ENCODE results near the gene FAM200C.
"Not testable (repeated sequence)": the region's sequence is repeated elsewhere in the genome, so short reads cannot be mapped to it uniquely, and the experiment has no call there.

FAM200C gene

DNA sequence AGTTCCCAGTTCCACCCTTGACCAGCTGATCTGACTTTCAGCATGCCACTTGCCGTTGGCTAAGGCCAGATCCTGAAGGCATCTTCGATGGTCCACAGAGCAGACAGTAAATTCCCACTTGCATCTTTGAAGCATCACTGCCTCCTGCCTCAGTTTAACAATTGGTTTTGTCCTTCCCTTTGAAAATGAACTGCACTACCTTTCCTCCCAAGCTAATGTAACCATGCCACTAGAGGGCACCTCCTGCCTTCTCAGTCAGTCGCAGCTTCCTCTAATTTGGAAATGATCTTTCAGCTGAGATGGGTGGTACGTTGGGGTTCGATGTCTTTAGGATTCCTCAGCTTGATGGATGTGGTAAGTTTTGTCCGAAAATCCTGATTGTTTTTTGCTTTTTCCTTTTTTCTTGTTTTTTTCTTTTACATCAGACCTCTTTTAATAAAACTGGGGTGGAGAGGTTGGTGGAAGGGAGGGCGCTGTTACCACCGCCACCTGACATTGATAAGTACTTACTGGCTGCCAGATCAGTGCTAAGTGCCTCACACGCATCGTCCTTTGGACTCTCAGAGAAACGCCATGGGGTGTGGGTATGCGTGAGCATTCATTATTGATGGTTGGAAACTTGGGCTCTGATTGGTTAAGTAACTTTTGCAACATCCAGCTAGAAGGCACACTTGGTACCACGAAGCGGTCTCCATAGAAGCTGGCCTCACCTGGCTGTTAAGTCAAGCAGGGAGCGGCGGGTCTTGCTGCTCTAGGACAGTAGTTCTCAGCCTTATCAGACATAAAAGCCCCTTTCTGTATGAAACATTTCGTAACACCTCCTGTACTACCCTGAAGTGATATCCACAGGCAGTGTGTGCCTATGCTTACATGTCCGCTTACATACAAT is 38.7 kb upstream of the FAM200C start:
- Histone ChIP-seq H3K4me1 (peaks cover 10% of the 10 kb centered on the region), H3K9me3 (ENCODE audit: control insufficient read depth, low read length) (no peaks in the 10 kb centered on the region), H3K79me2 (no peaks in the 10 kb centered on the region), H3K36me3 (ENCODE audit: control insufficient read depth, insufficient read depth, low read length) (no peaks in the 10 kb centered on the region), H2AFZ (peak overlapping the region; percentile 84), H3K4me3 (ENCODE audit: low read depth, low read length) (peak overlapping the region; percentile 58), H3K9ac (no peak overlapping the region), H3K27ac (no peak overlapping the region), H3K4me2 (ENCODE audit: low read length) (peak overlapping the region; percentile 98), H3K27me3 (ENCODE audit: control insufficient read depth, insufficient read depth, low read length) (no peaks in the 10 kb centered on the region)
- TF ChIP-seq CTCF (IDR thresholded peaks at IDR 0.05): peak; percentile 70

- Histone ChIP-seq H3K9ac (no peak overlapping the region), H3K4me3 (ENCODE audit: low read depth, low read length) (no peak overlapping the region), H2AFZ (no peak overlapping the region), H3K27ac (no peak overlapping the region), H3K4me1 (peaks cover 10% of the 10 kb centered on the region), H3K4me2 (ENCODE audit: low read length) (no peak overlapping the region), H3K79me2 (no peaks in the 10 kb centered on the region), H3K27me3 (ENCODE audit: control insufficient read depth, insufficient read depth, low read length) (no peaks in the 10 kb centered on the region), H3K9me3 (ENCODE audit: control insufficient read depth, low read length) (no peaks in the 10 kb centered on the region), H3K36me3 (ENCODE audit: control insufficient read depth, insufficient read depth, low read length) (no peaks in the 10 kb centered on the region)
- no peak for TF ChIP-seq CTCF (IDR thresholded peaks at IDR 0.05)
Measured at GRCh38 chr5:160437271-160437670, 37.4 kb upstream of the FAM200C start.

DNA sequence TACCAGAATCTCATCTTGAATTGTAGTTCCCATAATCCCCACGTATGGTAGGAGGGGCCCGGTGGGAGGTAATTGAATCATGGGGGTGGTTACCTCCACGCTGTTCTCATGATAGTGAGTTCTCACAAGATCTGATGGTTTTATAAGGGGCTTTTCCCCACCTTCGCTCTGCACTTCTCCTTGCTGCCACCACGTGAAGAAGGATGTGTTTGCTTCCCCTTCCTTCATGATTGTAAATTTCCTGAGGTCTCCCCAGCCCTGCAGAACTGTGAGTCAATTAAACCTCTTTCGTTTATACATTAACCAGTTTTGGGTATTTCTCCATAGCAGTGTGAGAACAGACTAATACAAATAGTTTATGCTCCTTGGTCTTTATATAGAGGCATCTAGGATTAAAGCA is 36.8 kb upstream of the FAM200C start:
- H3K79me2 ChIP-seq; H3K4me3 ChIP-seq (ENCODE audit: low read depth, low read length); H2AFZ ChIP-seq; H3K9me3 ChIP-seq (ENCODE audit: control insufficient read depth, low read length); H3K36me3 ChIP-seq (ENCODE audit: control insufficient read depth, insufficient read depth, low read length); H3K4me2 ChIP-seq (ENCODE audit: low read length); H3K4me1 ChIP-seq; H3K9ac ChIP-seq; H3K27me3 ChIP-seq (ENCODE audit: control insufficient read depth, insufficient read depth, low read length); H3K27ac ChIP-seq: not testable (repeated sequence)

- Histone ChIP-seq H2AFZ (no peak overlapping the region), H3K27me3 (ENCODE audit: control insufficient read depth, insufficient read depth, low read length) (no peaks in the 10 kb centered on the region), H3K9me3 (ENCODE audit: control insufficient read depth, low read length) (no peaks in the 10 kb centered on the region), H3K4me3 (ENCODE audit: low read depth, low read length) (no peak overlapping the region), H3K79me2 (no peaks in the 10 kb centered on the region), H3K27ac (no peak overlapping the region), H3K4me2 (ENCODE audit: low read length) (no peak overlapping the region), H3K9ac (no peak overlapping the region), H3K36me3 (ENCODE audit: control insufficient read depth, insufficient read depth, low read length) (no peaks in the 10 kb centered on the region), H3K4me1 (peaks cover 10% of the 10 kb centered on the region)
- no peak for TF ChIP-seq CTCF (IDR thresholded peaks at IDR 0.05)
Measured at GRCh38 chr5:160436017-160436416, 36.2 kb upstream of the FAM200C start.

GRCh38 chr5:160435532-160435931 is 35.7 kb upstream of the FAM200C start:
- no peaks in the 10 kb centered on the region for H3K27me3 ChIP-seq (ENCODE audit: control insufficient read depth, insufficient read depth, low read length)
- H3K9me3 ChIP-seq (ENCODE audit: control insufficient read depth, low read length): no peaks in the 10 kb centered on the region
- no peaks in the 10 kb centered on the region for H3K79me2 ChIP-seq
- H3K36me3 ChIP-seq (ENCODE audit: control insufficient read depth, insufficient read depth, low read length): no peaks in the 10 kb centered on the region
- H3K4me2 ChIP-seq (ENCODE audit: low read length): no peak overlapping the region
- no peak overlapping the region for H2AFZ ChIP-seq
- no peak overlapping the region for H3K4me3 ChIP-seq (ENCODE audit: low read depth, low read length)
- H3K27ac ChIP-seq: no peak overlapping the region
- no peak overlapping the region for H3K9ac ChIP-seq
- TF ChIP-seq CTCF (IDR thresholded peaks at IDR 0.05): no peak
- H3K4me1 ChIP-seq: peaks cover 10% of the 10 kb centered on the region

Data from parathyroid adenoma (tissue), 2 donors.